Esophagus (tissue), 2 donors: ENCODE measurements around the gene DDX42. TPM values are rescaled to one million over a fixed set of nuclear protein-coding genes. Genes with fewer than 3 reads are reported as not detected.

ENCODE experiments used
- H3K27ac ChIP-seq, 2 donors: one replicate each; pipeline ENCODE4 v1.5.1; 2013; ENCODE audit warnings: low read depth in 2 of 2, mild to moderate bottlenecking in 2 of 2, inconsistent platforms in 1 of 2, low read length in 1 of 2, moderate library complexity in 1 of 2
- H3K27me3 ChIP-seq, 2 donors: one replicate each; pipeline ENCODE4 v1.6.1; 2013; ENCODE audit warnings: low read length in 2 of 2, control low read depth in 1 of 2, mild to moderate bottlenecking in 1 of 2; ENCODE audit not compliant: insufficient read depth in 2 of 2, control insufficient read depth in 1 of 2
- H3K36me3 ChIP-seq, 2 donors: one replicate each; pipeline ENCODE4 v1.6.1; 2013; ENCODE audit warnings: low read length in 1 of 2; ENCODE audit not compliant: control insufficient read depth in 2 of 2, insufficient read depth in 2 of 2
- H3K4me1 ChIP-seq, 2 donors: one replicate each; pipeline ENCODE4 v1.6.1; 2013; ENCODE audit warnings: low read length in 1 of 2; ENCODE audit not compliant: control insufficient read depth in 2 of 2, insufficient read depth in 2 of 2
- H3K4me3 ChIP-seq, 2 donors: one replicate each; pipeline ENCODE4 v1.5.1; 2013; ENCODE audit warnings: low read length in 2 of 2, mild to moderate bottlenecking in 2 of 2, low read depth in 1 of 2, moderate library complexity in 1 of 2
- H3K9me3 ChIP-seq, 2 donors: one replicate each; pipeline ENCODE4 v1.6.1; 2013; ENCODE audit warnings: mild to moderate bottlenecking in 2 of 2, low read depth in 1 of 2, low read length in 1 of 2, moderate library complexity in 1 of 2; ENCODE audit not compliant: control insufficient read depth in 2 of 2, insufficient read depth in 1 of 2
- WGBS, 2 donors: extraction: QIAGEN DNeasy Blood & Tissue Kit; methylation state at CpG; one replicate each; pipeline ENCODE4 v1.1.7; 2013; 5-methylcytosine and 5-hydroxymethylcytosine counted together
- polyA plus RNA-seq, 2 donors: library from polyadenylated mRNA; stranded (reverse); fragments of 200-250 nt; gene quantifications; one replicate each; pipeline ENCODE4 v1.2.3, GENCODE V29; 2013
- donor health status: healthy with polysubstance abuse.
- donor health status: Bipolar disorder and iron deficiency.

Gene DDX42
- polyA plus RNA-seq, 2 donors: 48.7 to 69.6 TPM

DNA sequence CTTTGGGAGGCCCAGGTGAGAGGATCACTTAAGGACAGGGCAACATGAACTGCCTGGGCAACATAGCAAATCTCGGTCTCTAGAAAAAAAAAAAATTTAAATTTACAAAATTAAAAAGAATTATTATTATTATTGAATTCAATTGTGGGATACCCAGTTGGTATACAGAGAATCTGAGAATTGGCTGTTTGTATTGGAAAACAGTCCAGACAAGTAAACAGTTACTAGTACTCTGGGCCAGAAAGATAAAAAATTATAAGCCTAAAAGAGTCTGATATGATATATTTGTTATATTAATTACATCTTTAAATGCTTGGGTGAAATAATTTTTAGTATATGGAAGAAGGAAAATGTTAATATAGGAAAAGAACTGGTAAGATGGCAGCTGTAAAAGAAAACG is 15.5 kb upstream of the DDX42 start:
- Histone ChIP-seq H3K4me3 (no peak overlapping the region), H3K27me3 (no peaks in the 10 kb centered on the region), H3K9me3 (no peaks in the 10 kb centered on the region), H3K27ac (no peak overlapping the region), H3K4me1 (no peaks in the 10 kb centered on the region), H3K36me3 (peaks cover 12% of the 10 kb centered on the region in 2 donors)
- 71 to 80% methylated on average over 2 of the region's 2 CpGs for WGBS, 2 donors

DNA sequence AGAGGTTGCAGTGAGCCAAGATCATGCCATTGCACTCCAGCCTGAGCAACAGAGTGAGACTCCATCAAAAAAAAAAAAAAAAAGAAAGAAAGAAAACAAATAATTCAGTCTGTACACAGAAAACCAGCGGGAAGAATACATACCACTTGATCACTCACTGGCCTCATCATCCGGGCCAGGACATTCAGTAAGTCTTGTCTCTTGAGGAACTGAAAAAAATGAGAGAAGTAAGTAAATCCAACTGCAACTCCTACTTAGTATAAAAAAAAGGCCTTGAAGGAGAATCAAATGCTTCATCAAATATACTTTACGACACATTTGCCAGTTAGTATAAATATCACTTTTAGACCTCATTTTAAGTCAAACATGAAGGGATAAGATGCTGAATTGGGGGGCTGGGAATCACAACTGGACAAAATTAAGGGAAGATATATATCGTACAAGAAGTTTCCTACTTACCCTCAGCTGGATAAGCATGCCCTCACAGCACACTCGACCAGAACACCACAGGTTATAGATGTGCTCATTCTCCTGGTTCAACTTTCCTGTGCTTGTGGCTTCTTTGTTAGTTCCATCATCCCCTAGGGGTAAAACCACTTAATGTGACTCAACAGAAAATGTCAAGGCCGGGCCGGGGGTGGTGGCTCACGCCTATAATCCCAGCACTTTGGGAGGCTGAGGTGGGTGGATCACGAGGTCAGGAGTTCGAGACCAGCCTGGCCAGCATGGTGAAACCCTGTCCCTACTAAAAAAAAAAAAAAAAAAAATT is 13.0 kb upstream of the DDX42 start:
- H3K9me3 ChIP-seq: no peaks in the 10 kb centered on the region
- no peak overlapping the region for H3K4me3 ChIP-seq
- WGBS, 2 donors: 82 to 89% methylated on average over 10 of the region's 10 CpGs
- no peaks in the 10 kb centered on the region for H3K4me1 ChIP-seq
- no peaks in the 10 kb centered on the region for H3K27me3 ChIP-seq
- H3K36me3 ChIP-seq: peaks cover 5 to 10% of the 10 kb centered on the region in 2 donors
- no peak overlapping the region for H3K27ac ChIP-seq

DNA sequence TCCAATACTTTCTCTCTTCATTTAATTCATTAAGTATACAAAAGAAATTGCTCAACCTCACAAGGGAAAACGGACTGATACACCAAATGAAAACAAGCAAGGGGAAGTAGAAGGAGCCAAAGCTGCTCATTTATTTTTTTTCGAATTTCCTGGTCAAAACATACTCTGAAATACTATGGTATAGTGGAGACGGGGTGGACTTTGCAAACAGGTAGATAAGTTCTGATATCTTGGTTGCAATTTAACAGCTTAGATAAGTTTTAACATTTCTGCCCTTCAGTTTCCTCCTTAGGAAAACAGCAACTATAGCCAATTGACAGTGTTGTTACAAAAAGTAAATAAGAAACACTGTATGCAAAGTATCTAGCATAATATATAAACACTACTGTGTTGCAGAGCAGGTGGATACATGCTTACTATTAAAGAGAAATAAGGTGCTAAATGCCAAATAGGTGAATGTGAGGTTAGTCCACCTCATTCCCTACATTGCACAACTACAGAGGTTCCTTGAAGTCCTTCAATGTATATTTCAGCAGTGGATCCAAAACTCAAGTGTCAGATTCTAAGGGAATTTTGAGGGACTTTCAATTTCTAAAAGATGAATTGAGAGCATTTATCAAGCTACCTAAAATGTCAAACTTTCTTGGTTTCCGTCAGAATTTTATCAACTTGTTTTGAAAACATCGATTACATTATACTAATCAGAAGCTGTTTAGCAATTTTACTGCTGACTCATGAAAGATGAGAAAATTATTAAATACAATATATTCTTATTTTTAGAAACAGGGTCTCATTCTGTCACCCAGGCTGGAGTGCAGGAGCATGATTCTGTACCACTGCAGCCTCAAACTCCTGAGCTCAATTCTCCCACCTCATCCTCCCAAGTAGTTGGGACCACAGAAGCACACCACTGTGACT is 11.6 kb upstream of the DDX42 start:
- H3K27me3 ChIP-seq: no peaks in the 10 kb centered on the region
- WGBS, 2 donors: 68 to 82% methylated on average over 5 of the region's 5 CpGs
- peaks cover 5 to 10% of the 10 kb centered on the region in 2 donors for H3K36me3 ChIP-seq
- no peaks in the 10 kb centered on the region for H3K4me1 ChIP-seq
- H3K4me3 ChIP-seq: no peak overlapping the region
- no peak overlapping the region for H3K27ac ChIP-seq
- H3K9me3 ChIP-seq: no peaks in the 10 kb centered on the region

DNA sequence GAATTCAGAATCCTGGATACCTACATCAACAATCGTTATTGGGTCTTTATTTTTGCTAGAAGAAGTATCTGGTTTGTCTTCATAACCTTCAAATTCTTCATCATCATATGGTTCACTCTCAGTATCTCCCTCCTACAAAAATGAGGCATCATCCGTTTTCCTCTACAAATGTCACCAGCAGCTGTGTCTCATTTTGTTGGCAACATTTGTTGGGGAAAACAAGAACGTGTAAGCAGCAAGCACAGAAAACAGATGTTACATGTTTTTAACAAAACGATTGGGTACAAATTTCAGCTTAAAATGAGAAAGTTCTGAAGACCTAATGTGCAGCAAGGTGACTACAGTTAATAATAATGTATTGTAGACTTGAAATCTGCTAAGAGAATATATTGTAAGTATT is 9.3 kb upstream of the DDX42 start:
- Histone ChIP-seq H3K4me3 (no peak overlapping the region), H3K9me3 (no peaks in the 10 kb centered on the region), H3K27me3 (no peaks in the 10 kb centered on the region), H3K36me3 (peaks cover 5 to 10% of the 10 kb centered on the region in 2 donors), H3K4me1 (no peaks in the 10 kb centered on the region), H3K27ac (no peak overlapping the region)
- WGBS, 2 donors: 69 to 76% methylated on average over 4 of the region's 4 CpGs

DNA sequence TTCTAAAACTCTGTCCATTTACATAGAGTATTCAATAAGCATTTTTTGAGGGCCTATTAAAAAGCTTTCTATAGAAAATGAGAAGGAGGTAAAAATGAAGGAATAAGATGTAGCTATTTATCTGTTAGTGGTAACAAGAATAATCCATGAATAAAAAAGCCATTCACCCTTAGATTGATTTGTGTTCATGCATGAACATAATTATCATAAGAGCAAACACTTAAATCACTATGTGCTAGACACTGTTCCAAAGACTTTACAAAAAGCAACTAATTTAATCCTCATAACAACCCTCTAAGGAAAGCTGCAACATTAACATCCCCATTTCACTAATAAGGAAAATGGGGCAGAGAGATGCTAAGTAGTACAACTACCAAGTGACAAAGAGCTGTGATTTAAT is 7.2 kb upstream of the DDX42 start:
- Histone ChIP-seq H3K9me3 (no peaks in the 10 kb centered on the region), H3K36me3 (peaks cover 3 to 7% of the 10 kb centered on the region in 2 donors)

DNA sequence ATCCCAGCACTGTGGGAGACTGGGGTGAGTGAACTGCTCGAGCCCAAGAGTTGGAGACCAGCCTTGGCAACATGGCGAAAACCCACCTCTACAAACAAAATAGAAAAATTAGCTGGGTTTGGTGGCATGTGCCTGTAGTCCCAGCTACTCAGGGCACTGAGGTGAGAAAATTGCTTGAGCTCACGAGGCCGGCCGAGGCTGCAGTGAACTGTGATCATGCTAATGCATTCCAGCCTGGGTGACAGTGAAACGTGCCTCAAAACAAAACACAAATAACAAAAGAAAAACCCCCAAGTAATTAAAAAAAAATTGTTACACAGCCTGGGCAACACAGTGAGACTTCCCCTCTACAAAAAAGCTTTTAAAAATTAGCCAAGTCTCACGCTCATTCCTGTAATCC is 5.5 kb upstream of the DDX42 start:
- Histone ChIP-seq H3K9me3 (no peaks in the 10 kb centered on the region), H3K4me3 (no peak overlapping the region), H3K4me1 (no peaks in the 10 kb centered on the region), H3K27ac (no peak overlapping the region), H3K36me3 (peaks cover 0 to under 1% of the 10 kb centered on the region in 2 donors), H3K27me3 (no peaks in the 10 kb centered on the region)
- 88 to 91% methylated on average over 7 of the region's 7 CpGs for WGBS, 2 donors

More for the DNA sequence above, 7.2 kb upstream of the DDX42 start:
- Histone ChIP-seq H3K4me3 (no peak overlapping the region), H3K4me1 (no peaks in the 10 kb centered on the region), H3K27me3 (no peaks in the 10 kb centered on the region), H3K27ac (no peak overlapping the region)

DNA sequence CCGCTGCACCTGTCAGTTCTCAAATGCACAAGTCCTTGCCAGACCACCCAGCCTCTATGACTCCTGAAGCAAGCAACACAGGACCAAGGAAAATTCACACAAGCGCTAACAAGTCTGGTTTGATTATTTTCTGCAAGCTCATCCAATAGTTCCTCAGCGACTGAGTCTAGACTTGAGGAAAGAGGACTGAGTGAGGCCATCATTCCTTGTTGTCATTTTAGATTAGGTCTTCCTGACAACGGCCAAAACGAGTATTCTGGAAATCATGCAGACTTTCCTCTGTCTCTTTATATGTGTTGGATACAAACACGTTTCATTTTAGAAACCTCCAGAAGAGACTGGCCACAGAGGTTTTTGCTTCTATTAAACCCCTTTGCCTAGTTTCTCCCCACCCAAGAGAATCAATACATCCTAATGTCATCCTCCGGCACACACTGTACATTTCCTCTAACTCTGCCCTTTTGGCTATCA is 1.1 kb upstream of the DDX42 start:
- no peaks in the 10 kb centered on the region for H3K27me3 ChIP-seq
- WGBS, 2 donors: 4 to 5% methylated on average over 7 of the region's 7 CpGs
- H3K36me3 ChIP-seq: peaks cover 0 to 2% of the 10 kb centered on the region in 2 donors
- H3K4me1 ChIP-seq: peaks cover 0 to 2% of the 10 kb centered on the region in 2 donors
- H3K27ac ChIP-seq: peak overlapping the region; percentile 98 to 99
- peak overlapping the region; percentile 89 for H3K4me3 ChIP-seq
- H3K9me3 ChIP-seq: no peaks in the 10 kb centered on the region

DNA sequence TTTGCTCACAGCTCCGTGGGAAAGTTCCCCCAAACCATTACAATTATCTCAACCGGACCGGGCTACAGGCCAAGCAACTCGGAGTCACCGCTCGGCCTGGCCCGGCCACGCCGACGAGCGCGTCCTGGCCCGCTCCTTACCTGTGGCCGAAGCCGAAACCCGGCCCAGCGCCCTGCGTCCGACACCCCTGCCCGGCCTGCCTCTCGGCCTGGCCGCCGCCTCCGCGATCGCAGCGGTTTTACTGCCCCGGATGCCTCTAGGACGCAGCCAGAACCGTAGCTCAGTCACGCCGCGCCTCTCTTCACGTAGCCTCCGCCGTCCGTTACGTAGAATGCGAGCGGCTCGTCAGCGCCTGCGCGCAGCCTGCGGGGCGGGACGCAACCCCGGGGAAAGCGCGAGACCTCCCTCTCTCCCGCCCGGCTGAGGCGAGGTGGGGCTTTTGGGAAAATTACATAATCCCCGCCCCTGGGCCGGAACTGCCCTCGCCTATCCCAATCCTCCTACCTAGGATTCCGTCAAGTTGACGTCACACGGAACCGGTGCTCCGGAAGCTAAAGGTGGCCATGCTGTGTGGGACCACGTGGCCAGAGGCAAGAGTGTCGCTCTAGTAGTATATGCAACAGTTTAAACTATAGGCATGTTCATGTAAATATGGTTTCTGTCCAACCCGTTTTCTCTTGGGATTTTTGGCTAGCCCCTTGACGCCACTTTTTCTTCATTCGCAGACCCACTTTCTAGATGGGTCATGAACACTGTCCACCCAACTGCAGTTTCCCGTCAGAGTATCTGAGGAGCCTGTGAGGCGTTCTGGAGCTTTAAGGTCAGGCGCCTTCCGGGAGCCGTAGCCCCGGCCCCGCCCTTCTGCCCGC is 464 bp upstream of the DDX42 start, which contains the start of gene CCDC47:
CCDC47 (minus strand) TSS at position 326 of the 869 bp plus-strand sequence. CDS start 7,422 bp downstream, outside the sequence.
- 0 to 1% methylated on average over 74 of the region's 74 CpGs for WGBS, 2 donors
- H3K27me3 ChIP-seq: no peaks in the 10 kb centered on the region
- peak within 1 kb of the TSS; percentile 98 to 99 for H3K27ac ChIP-seq
- H3K36me3 ChIP-seq: peaks cover 0 to 2% of the 10 kb centered on the region in 2 donors
- no peaks in the 10 kb centered on the region for H3K9me3 ChIP-seq
- peak within 1 kb of the TSS; percentile 89 for H3K4me3 ChIP-seq
- peaks cover 0 to 2% of the 10 kb centered on the region in 2 donors for H3K4me1 ChIP-seq

DNA sequence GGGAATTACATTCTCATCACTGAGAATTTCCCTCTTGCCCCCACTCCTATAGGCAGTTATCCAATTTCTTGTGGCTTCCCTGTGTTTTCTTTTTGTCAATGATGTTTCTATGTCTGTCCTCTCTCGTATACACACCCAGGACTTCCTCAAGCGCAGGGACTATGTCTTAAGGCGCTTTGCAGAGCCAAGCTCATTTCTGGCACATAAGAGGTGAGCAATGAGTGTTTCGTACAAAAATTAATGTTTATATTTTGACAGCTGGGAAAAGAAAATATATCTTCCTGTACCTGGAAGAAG is 947 bp downstream of the DDX42 start:
- no peaks in the 10 kb centered on the region for H3K27me3 ChIP-seq
- no peaks in the 10 kb centered on the region for H3K9me3 ChIP-seq
- WGBS, 2 donors: 0 to 3% methylated on average over 4 of the region's 4 CpGs
- H3K27ac ChIP-seq: peak overlapping the region; percentile 98 to 99
- H3K4me1 ChIP-seq: peaks cover 0 to 2% of the 10 kb centered on the region in 2 donors
- peak overlapping the region; percentile 89 for H3K4me3 ChIP-seq
- peaks cover 0 to 2% of the 10 kb centered on the region in 2 donors for H3K36me3 ChIP-seq
